Keratinocyte (primary cell): Measurements from ENCODE around the gene DHX38. TPM values are rescaled to one million over a fixed set of nuclear protein-coding genes. Genes with fewer than 3 reads are reported as not detected.
"Not testable (repeated sequence)": the region's sequence is repeated elsewhere in the genome, so short reads cannot be mapped to it uniquely, and the experiment has no call there.

ENCODE experiments used
- DNase-seq: peaks from one replicate; pipeline ENCODE4 v3.0.0-alpha.2; 2011; ENCODE audit warnings: low read depth, missing footprints, low spot score
- FAIRE-seq: peaks from 2 replicates; lab custom pipeline; 2011; peaks lifted over from hg19 to GRCh38; lab: Jason Lieb, UNC
- H2AFZ ChIP-seq: 2 replicates; pipeline ENCODE4 v1.6.0; 2012; ENCODE audit warnings: low read length, control low read depth, inconsistent platforms; ENCODE audit not compliant: control insufficient read depth
- H3K27ac ChIP-seq: 2 replicates; pipeline ENCODE4 v1.5.1; 2011; ENCODE audit warnings: low read length; ENCODE audit not compliant: control insufficient read depth, insufficient read depth
- H3K27me3 ChIP-seq: 3 replicates; pipeline ENCODE4 v1.6.0; 2011; ENCODE audit warnings: low read length; ENCODE audit not compliant: control insufficient read depth, insufficient read depth; ENCODE audit errors: extremely low read depth
- H3K36me3 ChIP-seq, 2 experiments: 2 replicates in 1 of 2; 3 replicates in 1 of 2; pipeline ENCODE4 v1.5.1; 2011; ENCODE audit warnings: low read length in 2 of 2, mild to moderate bottlenecking in 1 of 2; ENCODE audit not compliant: control insufficient read depth in 2 of 2, insufficient read depth in 2 of 2; ENCODE audit errors: extremely low read depth in 1 of 2
- H3K4me1 ChIP-seq: 3 replicates; pipeline ENCODE4 v1.5.1; 2011; ENCODE audit warnings: low read length; ENCODE audit not compliant: control insufficient read depth, insufficient read depth; ENCODE audit errors: extremely low read depth
- H3K4me2 ChIP-seq: 3 replicates; pipeline ENCODE4 v1.6.0; 2011; ENCODE audit warnings: low read depth, low read length; ENCODE audit not compliant: control insufficient read depth, insufficient read depth; ENCODE audit errors: extremely low read depth
- H3K4me3 ChIP-seq, 3 experiments: fragments of 200-600 bp in 1 of 3; sonication (generic) in 1 of 3; 2 replicates in 2 of 3; 3 replicates in 1 of 3; pipeline ENCODE4 v1.5.1; 2011 to 2016; ENCODE audit warnings: low read length in 3 of 3, mild to moderate bottlenecking in 3 of 3, control low read depth in 2 of 3, inconsistent platforms in 1 of 3, low read depth in 1 of 3, mixed read lengths in 1 of 3, mixed run types in 1 of 3, moderate library complexity in 1 of 3; ENCODE audit not compliant: control insufficient read depth in 2 of 3, insufficient read depth in 2 of 3; ENCODE audit errors: extremely low read depth in 1 of 3
- H3K79me2 ChIP-seq: 2 replicates; pipeline ENCODE4 v1.6.0; 2012; ENCODE audit warnings: low read length; ENCODE audit not compliant: control insufficient read depth, insufficient read depth
- H3K9ac ChIP-seq: 3 replicates; pipeline ENCODE4 v1.6.0; 2011; ENCODE audit warnings: low read length; ENCODE audit not compliant: control insufficient read depth, insufficient read depth; ENCODE audit errors: extremely low read depth
- H3K9me1 ChIP-seq: 3 replicates; pipeline ENCODE4 v1.6.0; 2011; ENCODE audit warnings: low read length; ENCODE audit not compliant: control insufficient read depth, insufficient read depth; ENCODE audit errors: extremely low read depth
- H3K9me3 ChIP-seq: 2 replicates; pipeline ENCODE4 v1.5.1; 2012; ENCODE audit warnings: low read depth, low read length; ENCODE audit not compliant: control insufficient read depth
- H4K20me1 ChIP-seq: 3 replicates; pipeline ENCODE4 v1.6.0; 2011; ENCODE audit warnings: low read length; ENCODE audit not compliant: control insufficient read depth, insufficient read depth; ENCODE audit errors: extremely low read depth
- CTCF ChIP-seq, 3 experiments: IDR thresholded peaks in 1 of 3; conservative IDR thresholded peaks in 1 of 3; optimal IDR thresholded peaks in 1 of 3; 2 replicates in 2 of 3; 3 replicates in 1 of 3; pipeline versions ENCODE3 to v1.5.1; 2011; ENCODE audit warnings: low read length in 3 of 3, mild to moderate bottlenecking in 3 of 3, moderate library complexity in 2 of 3, control low read depth in 1 of 3, inconsistent platforms in 1 of 3; ENCODE audit not compliant: insufficient read depth in 2 of 3; ENCODE audit errors: extremely low read depth in 1 of 3
- EZH2 ChIP-seq: IDR thresholded peaks from one replicate; pipeline ENCODE4 v1.6.1; 2012; ENCODE audit warnings: inconsistent platforms, mild to moderate bottlenecking, low read length, moderate library complexity
- dilution Hi-C: fragments of 300-500 bp; cut with MboI; formaldehyde crosslinking; loops from one replicate; pipeline ENCODE4 v1.7.0; 2020; ENCODE audit warnings: low sequenced_read_pairs; ENCODE audit not compliant: extremely low pct_ligation_motif_present
- polyA plus RNA-seq, 5 experiments: library from polyadenylated mRNA; depleted of rRNA in 3 of 5; stranded (reverse) in 3 of 5; stranded (forward) in 1 of 5; unstranded in 1 of 5; fragments of >200 nt; gene quantifications; 1 replicate in 1 of 5; 2 replicates in 3 of 5; 3 replicates in 1 of 5; pipeline versions ENCODE4 v1.2.1 to v1.2.3, GENCODE V29; 2011 to 2012; ENCODE audit warnings: missing spikeins in 2 of 5, low read depth in 1 of 5, low replicate concordance in 1 of 5

The DHX38 gene
- polyA plus RNA-seq, 1 donor (not counting 4 experiments of a cell fraction or from before 2014, with no cell fraction given): 25.9 TPM

GRCh38 chr16:72055911-72056310 is 37.7 kb upstream of the DHX38 start:
- dilution Hi-C loops: no loop called here
- DNase-seq (no peak), FAIRE-seq (no peak)
- H3K4me3 ChIP-seq: no peak overlapping the region
- H2AFZ ChIP-seq: no peak overlapping the region
- H3K27ac ChIP-seq: no peak overlapping the region
- no peaks in the 10 kb centered on the region for H4K20me1 ChIP-seq
- no peaks in the 10 kb centered on the region for H3K36me3 ChIP-seq
- H3K79me2 ChIP-seq: no peaks in the 10 kb centered on the region
- TF ChIP-seq CTCF (optimal IDR thresholded peaks at IDR 0.05 in 1 of 3, IDR thresholded peaks at IDR 0.05 in 1 of 3, conservative IDR thresholded peaks at IDR 0.05 in 1 of 3; ENCODE audit: extremely low read depth in 1 of 3, insufficient read depth in 2 of 3, low read length in 3 of 3): no peak
- TF ChIP-seq EZH2: no peak
- H3K9me3 ChIP-seq: no peaks in the 10 kb centered on the region
- H3K9me1 ChIP-seq: no peaks in the 10 kb centered on the region
- no peaks in the 10 kb centered on the region for H3K4me1 ChIP-seq
- no peak overlapping the region for H3K9ac ChIP-seq
- no peak overlapping the region for H3K4me2 ChIP-seq
- H3K27me3 ChIP-seq: no peaks in the 10 kb centered on the region

GRCh38 chr16:72057313-72057712 is 36.3 kb upstream of the DHX38 start:
- H3K4me3 ChIP-seq, H3K79me2 ChIP-seq, H3K4me2 ChIP-seq, H3K27ac ChIP-seq, DNase-seq, H2AFZ ChIP-seq, dilution Hi-C loops, H4K20me1 ChIP-seq, H3K9me3 ChIP-seq, H3K9me1 ChIP-seq, FAIRE-seq, H3K36me3 ChIP-seq, H3K4me1 ChIP-seq, H3K9ac ChIP-seq, H3K27me3 ChIP-seq: not testable (repeated sequence)

GRCh38 chr16:72059060-72059459 is 34.6 kb upstream of the DHX38 start:
- dilution Hi-C loops: not testable (repeated sequence)

More at GRCh38 chr16:72059060-72059459, 34.6 kb upstream of the DHX38 start:
- not testable (repeated sequence) for H4K20me1 ChIP-seq, H3K9me3 ChIP-seq, H3K79me2 ChIP-seq, H3K27me3 ChIP-seq, H3K9me1 ChIP-seq, H2AFZ ChIP-seq, H3K36me3 ChIP-seq, DNase-seq, H3K4me1 ChIP-seq, H3K27ac ChIP-seq, FAIRE-seq, H3K4me2 ChIP-seq, H3K4me3 ChIP-seq, H3K9ac ChIP-seq
